Ovary (tissue), 3 donors: ENCODE data around the gene CPED1.

Experiments
- CTCF ChIP-seq, 3 donors: fragments of 450-650 bp in 2 of 3; fragments of 200-600 bp in 1 of 3; IDR thresholded peaks; one replicate each; pipeline versions ENCODE4 v1.5.1 to v1.8.0; 2016 to 2022; ENCODE audit warnings: antibody characterized with exemption in 3 of 3, mild to moderate bottlenecking in 1 of 3
- POLR2A ChIP-seq: fragments of 450-650 bp; IDR thresholded peaks from one replicate; pipeline ENCODE4 v1.6.1; 2017; ENCODE audit warnings: antibody characterized with exemption, mild to moderate bottlenecking, moderate library complexity
- donor health status: DM: no; HTN: no; CAD: no.

GRCh38 chr7:121259826-121260225, 271.3 kb downstream of the CPED1 start:
- TF ChIP-seq CTCF (IDR thresholded peaks at IDR 0.05) (no peak), POLR2A (no peak)
